SK-N-SH (cell line): ENCODE measurements around the gene APCS. TPM values are rescaled to one million over a fixed set of nuclear protein-coding genes. Genes with fewer than 3 reads are reported as not detected.

Experiments
- CTCF ChIA-PET: fragments of 300-600, 350-600 bp; formaldehyde crosslinking; extraction: SDS; loops from one replicate; lab custom pipeline; 2021; lab: Yijun Ruan, JAX
- POLR2A ChIA-PET: fragments of 350-600 bp; sonication (Branson Sonifier 250); formaldehyde crosslinking; extraction: SDS; loops from one replicate; lab custom pipeline; 2020; ENCODE audit warnings: antibody characterized with exemption, inconsistent platforms; lab: Yijun Ruan, JAX
- DNase-seq: peaks from one replicate; pipeline ENCODE4 v3.0.0; 2012
- H2AFZ ChIP-seq: fragments of 200-600 bp; sonication (generic); 2 replicates; pipeline ENCODE4 v1.8.1; 2016; ENCODE audit warnings: antibody characterized with exemption, mild to moderate bottlenecking, low read depth
- H3F3A ChIP-seq: fragments of 200-600 bp; sonication (generic); replicated peaks from 2 replicates; pipeline ENCODE3; 2016; ENCODE audit warnings: antibody characterized with exemption, mild to moderate bottlenecking; ENCODE audit not compliant: insufficient read depth
- H3K27ac ChIP-seq, 2 experiments: fragments of 200-500 bp in 1 of 2; fragments of 200-600 bp in 1 of 2; sonication (Bioruptor generic) in 1 of 2; sonication (generic), shearing (Covaris generic) in 1 of 2; 2 replicates each; pipeline versions ENCODE4 v1.5.1 to v1.6.1; 2014 to 2016; ENCODE audit warnings: low read depth in 2 of 2, inconsistent platforms in 1 of 2, low read length in 1 of 2, mild to moderate bottlenecking in 1 of 2, mixed read lengths in 1 of 2
- H3K27me3 ChIP-seq: fragments of 200-600 bp; sonication (generic), shearing (Covaris generic); 2 replicates; pipeline ENCODE4 v1.6.1; 2016; ENCODE audit warnings: mixed run types; ENCODE audit not compliant: insufficient read depth
- H3K36me3 ChIP-seq, 2 experiments: fragments of 200-500 bp in 1 of 2; fragments of 200-600 bp in 1 of 2; sonication (Bioruptor generic) in 1 of 2; sonication (generic) in 1 of 2; replicated peaks in 1 of 2; 2 replicates each; pipeline versions ENCODE3 to v1.5.1; 2014 to 2016; ENCODE audit warnings: low read length in 1 of 2, mild to moderate bottlenecking in 1 of 2; ENCODE audit not compliant: insufficient read depth in 2 of 2, control insufficient read depth in 1 of 2
- H3K4me1 ChIP-seq, 2 experiments: fragments of 200-500 bp in 1 of 2; fragments of 200-600 bp in 1 of 2; sonication (Bioruptor generic) in 1 of 2; sonication (generic), shearing (Covaris generic) in 1 of 2; 2 replicates each; pipeline versions ENCODE4 v1.5.1 to v1.6.1; 2014 to 2016; ENCODE audit warnings: low read depth in 1 of 2, low read length in 1 of 2, mixed run types in 1 of 2; ENCODE audit not compliant: insufficient read depth in 2 of 2, control insufficient read depth in 1 of 2
- H3K4me2 ChIP-seq: fragments of 200-600 bp; sonication (generic), shearing (Covaris generic); 2 replicates; pipeline ENCODE4 v1.6.1; 2017; ENCODE audit warnings: mixed run types
- H3K4me3 ChIP-seq, 2 experiments: fragments of 200-500 bp in 1 of 2; fragments of 200-600 bp in 1 of 2; sonication (Bioruptor generic) in 1 of 2; sonication (generic), shearing (Covaris generic) in 1 of 2; 2 replicates each; pipeline versions ENCODE4 v1.5.1 to v1.8.1; 2014 to 2016; ENCODE audit warnings: low read depth in 2 of 2, inconsistent platforms in 1 of 2, low read length in 1 of 2, mild to moderate bottlenecking in 1 of 2, mixed read lengths in 1 of 2, moderate library complexity in 1 of 2
- H3K79me2 ChIP-seq: fragments of 200-600 bp; sonication (generic); 2 replicates; pipeline ENCODE4 v1.8.1; 2017; ENCODE audit warnings: mild to moderate bottlenecking; ENCODE audit not compliant: insufficient read depth
- H3K9ac ChIP-seq: fragments of 200-600 bp; sonication (generic); 2 replicates; pipeline ENCODE4 v1.6.1; 2017; ENCODE audit warnings: mixed run types
- H3K9me2 ChIP-seq: fragments of 200-600 bp; sonication (generic); 2 replicates; pipeline ENCODE4 v1.6.1; 2017; ENCODE audit warnings: mixed run types
- H3K9me3 ChIP-seq: fragments of 200-600 bp; sonication (generic); 2 replicates; pipeline ENCODE4 v1.6.1; 2017; ENCODE audit warnings: mixed run types, mild to moderate bottlenecking, moderate library complexity
- H4K20me1 ChIP-seq: fragments of 200-600 bp; sonication (generic); 2 replicates; pipeline ENCODE4 v1.6.1; 2017; ENCODE audit warnings: mild to moderate bottlenecking, mixed run types; ENCODE audit not compliant: insufficient read depth
- CHD2 ChIP-seq: fragments of 150-350 bp; IDR thresholded peaks from 2 replicates; pipeline ENCODE4 v1.6.1; 2018; ENCODE audit warnings: low read length; ENCODE audit not compliant: partially characterized antibody
- CTCF ChIP-seq: fragments of 200-600 bp; sonication (generic); IDR thresholded peaks from 2 replicates; pipeline ENCODE4 v1.6.1; 2017; ENCODE audit warnings: antibody characterized with exemption, mild to moderate bottlenecking, moderate library complexity
- ELF1 ChIP-seq: IDR thresholded peaks from 2 replicates; pipeline ENCODE4 v1.4.0; 2012
- EP300 ChIP-seq, 2 experiments: IDR thresholded peaks; 2 replicates each; pipeline versions ENCODE4 v1.4.0 to v1.6.1; 2012; ENCODE audit warnings: borderline replicate concordance in 1 of 2, low read depth in 1 of 2, low read length in 1 of 2
- FOSL2 ChIP-seq: IDR thresholded peaks from 2 replicates; pipeline ENCODE4 v1.4.0; 2012; ENCODE audit warnings: low read depth, mild to moderate bottlenecking, moderate library complexity, borderline replicate concordance
- FOXJ3 ChIP-seq: sonication (generic); formaldehyde crosslinking; IDR thresholded peaks from 2 replicates; pipeline ENCODE4 v1.5.1; 2020; ENCODE audit warnings: mild to moderate bottlenecking, missing genetic modification reagents
- GABPA ChIP-seq: IDR thresholded peaks from 2 replicates; pipeline ENCODE4 v1.4.0; 2012; ENCODE audit warnings: low read depth, mild to moderate bottlenecking
- GATA2 ChIP-seq: sonication (generic); formaldehyde crosslinking; IDR thresholded peaks from 2 replicates; pipeline ENCODE4 v1.5.0; 2020; ENCODE audit warnings: mild to moderate bottlenecking, missing genetic modification reagents
- JUND ChIP-seq: IDR thresholded peaks from 2 replicates; pipeline ENCODE4 v1.4.0; 2012
- MEF2A ChIP-seq: IDR thresholded peaks from 2 replicates; pipeline ENCODE4 v1.4.0; 2012; ENCODE audit warnings: low read depth, borderline replicate concordance
- MXI1 ChIP-seq: IDR thresholded peaks from 2 replicates; pipeline ENCODE4 v1.6.1; 2012; ENCODE audit warnings: mild to moderate bottlenecking, low read depth, low read length, improper control_type of control experiment
- RAD21 ChIP-seq: IDR thresholded peaks from 2 replicates; pipeline ENCODE4 v1.6.1; 2012; ENCODE audit warnings: mild to moderate bottlenecking, low read length
- RXRA ChIP-seq: IDR thresholded peaks from 2 replicates; pipeline ENCODE4 v1.4.0; 2012; ENCODE audit warnings: low read depth, mild to moderate bottlenecking, borderline replicate concordance
- SMC3 ChIP-seq: IDR thresholded peaks from 2 replicates; pipeline ENCODE4 v1.6.1; 2012; ENCODE audit warnings: low read depth, low read length, improper control_type of control experiment
- TCF12 ChIP-seq: IDR thresholded peaks from 2 replicates; pipeline ENCODE4 v1.4.0; 2012
- TEAD4 ChIP-seq: IDR thresholded peaks from 2 replicates; pipeline ENCODE4 v1.4.0; 2012; ENCODE audit warnings: mild to moderate bottlenecking, borderline replicate concordance; ENCODE audit not compliant: insufficient read depth
- USF1 ChIP-seq: IDR thresholded peaks from 2 replicates; pipeline ENCODE4 v1.4.0; 2012; ENCODE audit warnings: low read depth, borderline replicate concordance
- YY1 ChIP-seq: IDR thresholded peaks from 2 replicates; pipeline ENCODE4 v1.4.0; 2012; ENCODE audit warnings: low read depth, mild to moderate bottlenecking
- WGBS: methylation state at CpG from one replicate; pipeline ENCODE4 v1.1.6; 2017; ENCODE audit warnings: low lambda C conversion rate; 5-methylcytosine and 5-hydroxymethylcytosine counted together
- polyA plus RNA-seq, 3 experiments: library from polyadenylated mRNA; depleted of rRNA; stranded (reverse); fragments of >200 nt; gene quantifications; 2 replicates each; pipeline ENCODE4 v1.2.3, GENCODE V29; 2012
- TF ChIP-seq, protein P1 (sequence below): IDR thresholded peaks from 2 replicates; pipeline ENCODE4 v1.6.1; 2012; ENCODE audit warnings: mild to moderate bottlenecking, low read depth, low read length, moderate library complexity

APCS gene
- polyA plus RNA-seq, 1 of the 3 experiments (the other 2 are of a cell fraction) = not detected

DNA sequence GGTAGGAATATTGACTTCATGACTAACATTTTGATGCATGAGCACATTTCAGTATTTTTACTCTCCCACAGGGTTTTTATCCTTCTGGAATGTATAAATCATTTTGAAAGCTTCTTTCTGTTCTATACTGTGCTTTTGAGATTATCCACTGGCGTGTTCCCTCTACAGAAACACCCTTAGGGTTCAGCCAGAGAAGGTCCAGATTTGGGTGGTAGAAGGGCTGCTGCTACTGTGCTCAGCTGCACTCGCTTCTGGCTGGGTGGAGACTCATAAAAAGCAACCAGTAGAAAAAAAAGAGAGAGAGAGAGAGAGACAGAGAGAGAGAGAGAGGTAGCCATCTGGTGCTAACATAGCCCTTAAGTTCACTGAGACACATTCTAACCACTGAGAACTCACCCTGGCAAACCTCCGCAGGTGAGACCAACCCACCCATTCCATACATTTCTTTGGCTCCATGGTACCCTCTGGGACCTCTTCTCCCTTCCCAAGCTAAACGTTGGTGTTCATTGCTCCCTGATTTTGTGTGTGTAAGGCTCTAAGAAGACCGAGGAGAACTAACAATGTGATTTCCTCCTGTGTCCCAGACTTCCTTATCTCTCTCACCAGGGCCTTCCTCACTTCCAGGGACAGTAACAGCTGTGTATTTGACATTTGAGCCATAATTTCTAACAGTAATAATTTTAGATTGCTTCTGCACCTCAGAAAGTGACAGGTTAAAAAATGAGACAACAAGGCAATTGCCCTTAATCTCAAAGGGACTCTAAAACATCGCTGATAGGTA lies 7.2 kb downstream of the APCS start:
- H3K36me3 ChIP-seq = no peaks in the 10 kb centered on the region
- H3K79me2 ChIP-seq = no peaks in the 10 kb centered on the region
- TF ChIP-seq RAD21 (no peak), JUND (no peak), MEF2A (no peak), GABPA (no peak), MXI1 (no peak), SMC3 (no peak), USF1 (no peak), TCF12 (no peak), FOXJ3 (no peak), RXRA (no peak), YY1 (no peak), CHD2 (no peak)
- peaks cover 0 to 5% of the 10 kb centered on the region in 2 experiments; a peak in 3 of 4 replicates for H3K4me1 ChIP-seq
- no peak overlapping the region for H3K4me3 ChIP-seq
- H3K27me3 ChIP-seq = no peaks in the 10 kb centered on the region
- no peak for DNase-seq
- ChIA-PET POLR2A (no interaction called here), CTCF (no interaction called here)
- no peaks in the 10 kb centered on the region for H3K9me2 ChIP-seq
- 5% methylated on average over 6 of the region's 6 CpGs for WGBS
- peak overlapping the region in 1 of 2 experiments; percentile 41; a peak in 2 of 4 replicates for H3K27ac ChIP-seq
- 0 out of 2 replicates have a peak, but pooled peaks cover 4% of the 10 kb centered on the region for H3K9me3 ChIP-seq
- no peaks in the 10 kb centered on the region for H3F3A ChIP-seq
- H4K20me1 ChIP-seq = no peaks in the 10 kb centered on the region
- peak overlapping the region; percentile 3; the same call in 1 of the 2 replicates for H3K4me2 ChIP-seq
- H2AFZ ChIP-seq = peak overlapping the region; percentile 53
- H3K9ac ChIP-seq = peak overlapping the region; percentile 26; the same call in 1 of the 2 replicates

- peak overlapping the region in 1 of 2 experiments; percentile 65; a peak in 3 of 4 replicates for H3K27ac ChIP-seq
- POLR2A ChIA-PET = no interaction called here
- H3K9ac ChIP-seq = no peak overlapping the region
- TF ChIP-seq, protein P1, sequence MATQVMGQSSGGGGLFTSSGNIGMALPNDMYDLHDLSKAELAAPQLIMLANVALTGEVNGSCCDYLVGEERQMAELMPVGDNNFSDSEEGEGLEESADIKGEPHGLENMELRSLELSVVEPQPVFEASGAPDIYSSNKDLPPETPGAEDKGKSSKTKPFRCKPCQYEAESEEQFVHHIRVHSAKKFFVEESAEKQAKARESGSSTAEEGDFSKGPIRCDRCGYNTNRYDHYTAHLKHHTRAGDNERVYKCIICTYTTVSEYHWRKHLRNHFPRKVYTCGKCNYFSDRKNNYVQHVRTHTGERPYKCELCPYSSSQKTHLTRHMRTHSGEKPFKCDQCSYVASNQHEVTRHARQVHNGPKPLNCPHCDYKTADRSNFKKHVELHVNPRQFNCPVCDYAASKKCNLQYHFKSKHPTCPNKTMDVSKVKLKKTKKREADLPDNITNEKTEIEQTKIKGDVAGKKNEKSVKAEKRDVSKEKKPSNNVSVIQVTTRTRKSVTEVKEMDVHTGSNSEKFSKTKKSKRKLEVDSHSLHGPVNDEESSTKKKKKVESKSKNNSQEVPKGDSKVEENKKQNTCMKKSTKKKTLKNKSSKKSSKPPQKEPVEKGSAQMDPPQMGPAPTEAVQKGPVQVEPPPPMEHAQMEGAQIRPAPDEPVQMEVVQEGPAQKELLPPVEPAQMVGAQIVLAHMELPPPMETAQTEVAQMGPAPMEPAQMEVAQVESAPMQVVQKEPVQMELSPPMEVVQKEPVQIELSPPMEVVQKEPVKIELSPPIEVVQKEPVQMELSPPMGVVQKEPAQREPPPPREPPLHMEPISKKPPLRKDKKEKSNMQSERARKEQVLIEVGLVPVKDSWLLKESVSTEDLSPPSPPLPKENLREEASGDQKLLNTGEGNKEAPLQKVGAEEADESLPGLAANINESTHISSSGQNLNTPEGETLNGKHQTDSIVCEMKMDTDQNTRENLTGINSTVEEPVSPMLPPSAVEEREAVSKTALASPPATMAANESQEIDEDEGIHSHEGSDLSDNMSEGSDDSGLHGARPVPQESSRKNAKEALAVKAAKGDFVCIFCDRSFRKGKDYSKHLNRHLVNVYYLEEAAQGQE = no peak
- TF ChIP-seq EP300 (IDR thresholded peaks at IDR 0.05; ENCODE audit: borderline replicate concordance in 1 of 2, low read depth in 1 of 2, low read length in 1 of 2) (peak in 1 of 2 experiments; percentile 55; a peak in 1 of 4 replicates), GATA2 (CRISPR knock-in tag) (no peak), JUND (peak; percentile 34; the same call in 1 of the 2 replicates), TEAD4 (peak; percentile 49; the same call in 1 of the 2 replicates), CTCF (no peak), YY1 (no peak), USF1 (no peak), FOSL2 (peak; percentile 31; the same call in 1 of the 2 replicates), ELF1 (no peak)
Observed at GRCh38 chr1:159598196-159598595, 10.6 kb downstream of the APCS start.

More at GRCh38 chr1:159598196-159598595, 10.6 kb downstream of the APCS start:
- CTCF ChIA-PET = no interaction called here
- no peaks in the 10 kb centered on the region for H3K9me3 ChIP-seq
- H4K20me1 ChIP-seq = no peaks in the 10 kb centered on the region
- peak overlapping the region; percentile 51 for H3K4me2 ChIP-seq
- no peaks in the 10 kb centered on the region for H3K27me3 ChIP-seq
- no peak for DNase-seq
- H3K4me3 ChIP-seq = no peak overlapping the region
- no peaks in the 10 kb centered on the region for H3K36me3 ChIP-seq
- 2% methylated on average over 4 of the region's 4 CpGs for WGBS
- no peaks in the 10 kb centered on the region for H3K79me2 ChIP-seq
- no peaks in the 10 kb centered on the region for H3K9me2 ChIP-seq
- H2AFZ ChIP-seq = 0 out of 2 replicates have a peak overlapping the region, but pooled peaks have one; percentile 26
- H3K4me1 ChIP-seq = peaks cover 0 to 5% of the 10 kb centered on the region in 2 experiments; a peak in 3 of 4 replicates
- no peaks in the 10 kb centered on the region for H3F3A ChIP-seq
